NCI-H2227 treated with DMSO at 0.1 percent for 48 hours (cell line): ENCODE results near the gene CFAP251.

ENCODE experiments used
- DNase-seq: peaks from one replicate; lab custom pipeline; 2025; lab: John Stamatoyannopoulos, UW

Gene CFAP251

DNA sequence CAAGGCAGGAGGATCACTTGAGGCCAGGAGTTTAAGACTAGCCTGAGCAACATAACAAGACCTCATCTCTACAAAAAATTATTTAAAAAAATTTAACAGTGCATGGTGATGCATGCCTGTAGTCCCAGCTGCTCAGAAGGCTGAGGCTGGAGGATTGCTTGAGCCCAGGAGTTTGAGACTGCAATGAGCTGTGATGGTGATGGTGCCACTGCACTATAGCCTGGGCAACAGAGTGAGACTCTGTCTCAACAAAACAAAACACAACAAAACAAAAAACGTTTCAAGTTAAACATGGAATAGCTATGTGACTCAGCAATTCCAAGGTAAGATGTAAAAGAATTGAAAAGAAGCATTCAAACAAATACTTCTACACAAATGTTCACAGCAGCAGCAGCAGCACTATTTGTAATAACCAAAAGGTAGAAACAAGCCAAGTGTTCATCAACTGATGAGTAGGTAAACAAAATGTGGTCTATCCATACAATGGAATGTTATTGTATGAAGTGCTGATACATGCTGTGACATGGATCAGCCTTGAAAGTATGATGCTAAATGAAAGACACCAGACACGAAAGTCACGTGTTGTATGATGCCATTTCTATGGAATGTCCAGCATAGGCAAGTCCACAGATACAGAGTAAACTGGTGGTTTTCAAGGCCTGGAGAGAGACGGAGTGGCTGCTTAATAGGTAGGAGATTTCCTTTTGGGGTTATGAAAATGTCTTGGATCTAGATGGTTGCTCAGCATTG, 31.4 kb downstream of the CFAP251 start:
- DNase-seq: no peak

DNA sequence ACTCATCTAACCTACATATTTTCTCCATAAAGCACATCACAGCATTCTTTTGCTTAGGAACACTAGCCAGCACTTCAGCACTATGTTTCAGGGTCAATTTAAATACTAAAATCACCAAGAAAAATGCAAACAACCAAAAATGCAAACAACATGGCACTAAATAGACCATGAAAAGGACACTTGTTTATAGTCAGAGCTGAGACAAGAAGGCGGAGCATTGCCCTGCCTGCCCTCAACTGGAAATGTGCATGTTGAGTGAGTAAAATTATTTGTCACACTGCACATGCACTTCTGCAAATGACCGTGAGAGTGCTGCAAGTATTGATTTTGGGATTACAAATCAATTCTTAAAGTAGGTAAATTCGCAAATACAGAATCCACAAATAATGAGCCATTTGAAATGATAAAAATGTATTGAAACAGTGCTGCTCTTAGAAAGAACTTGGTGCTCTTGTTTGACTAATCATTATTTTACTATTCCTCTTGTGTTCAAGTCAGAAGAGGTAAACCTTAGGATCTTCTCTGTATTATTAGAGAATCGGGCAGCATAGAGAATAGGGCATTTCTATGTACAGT, 34.8 kb downstream of the CFAP251 start:
- DNase-seq: no peak

DNA sequence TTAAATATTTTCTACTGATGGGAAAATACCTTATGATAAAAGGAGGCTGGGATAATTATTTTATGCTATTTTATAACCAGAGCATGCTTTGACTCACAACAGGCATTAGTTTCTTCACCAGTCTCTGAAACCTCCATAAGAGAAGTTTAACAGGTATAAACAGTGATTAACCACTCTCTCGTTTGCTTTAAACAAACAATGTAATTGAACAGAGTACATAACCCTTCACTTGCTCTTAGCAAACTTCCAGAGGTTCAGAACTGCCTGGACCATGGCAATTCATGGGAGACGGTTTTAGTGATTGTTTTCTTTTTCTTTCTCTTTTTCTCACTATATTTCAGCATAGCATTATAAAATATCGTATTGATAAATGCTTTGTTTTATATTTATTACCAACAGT, 35.3 kb downstream of the CFAP251 start:
- no peak for DNase-seq

DNA sequence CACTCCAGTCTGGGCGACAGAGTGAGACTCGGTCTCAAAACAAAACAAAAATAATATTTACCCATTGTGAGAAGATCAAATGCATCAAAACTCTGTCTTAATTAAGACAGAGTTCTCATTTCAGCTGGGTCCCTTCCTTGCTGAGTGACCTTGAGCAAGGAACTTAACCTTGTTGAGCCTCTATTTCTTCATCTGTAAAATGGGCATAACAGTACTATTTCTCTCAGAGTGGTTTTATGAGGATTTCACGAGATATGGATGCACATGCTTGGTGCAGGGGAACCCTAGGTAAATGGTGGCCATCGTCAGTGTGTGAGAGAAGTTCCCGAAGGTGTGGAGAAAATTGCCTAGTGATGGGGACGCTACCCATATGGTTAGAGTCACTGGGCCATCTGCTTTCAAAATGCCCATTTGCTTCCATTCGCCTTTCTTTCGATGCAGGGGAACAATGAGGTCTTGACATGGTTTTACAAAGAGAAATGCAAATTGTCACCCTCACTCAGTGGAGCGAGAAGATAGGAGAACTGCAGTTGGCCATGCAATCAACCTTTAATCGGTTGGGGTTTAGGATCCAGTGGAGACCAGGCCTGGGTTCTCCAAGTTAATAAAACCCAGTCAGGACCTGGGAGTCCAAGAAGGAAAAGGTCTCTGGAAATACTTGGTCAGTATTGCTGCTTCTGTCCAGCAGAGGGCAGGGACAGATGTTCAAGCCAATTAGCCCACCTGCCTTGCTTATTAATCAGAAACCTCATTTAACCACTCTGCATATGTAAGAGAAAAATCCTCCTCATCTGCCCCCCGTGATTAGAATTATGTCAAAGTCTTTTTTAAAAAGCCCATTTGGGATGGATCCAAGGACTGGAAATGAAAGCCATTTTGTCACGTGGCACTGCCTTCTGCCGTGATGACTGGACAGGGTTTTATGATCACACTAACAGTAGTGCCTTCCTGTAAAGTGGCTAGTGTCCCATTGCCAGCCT, 37.2 kb downstream of the CFAP251 start:
- no peak for DNase-seq

DNA sequence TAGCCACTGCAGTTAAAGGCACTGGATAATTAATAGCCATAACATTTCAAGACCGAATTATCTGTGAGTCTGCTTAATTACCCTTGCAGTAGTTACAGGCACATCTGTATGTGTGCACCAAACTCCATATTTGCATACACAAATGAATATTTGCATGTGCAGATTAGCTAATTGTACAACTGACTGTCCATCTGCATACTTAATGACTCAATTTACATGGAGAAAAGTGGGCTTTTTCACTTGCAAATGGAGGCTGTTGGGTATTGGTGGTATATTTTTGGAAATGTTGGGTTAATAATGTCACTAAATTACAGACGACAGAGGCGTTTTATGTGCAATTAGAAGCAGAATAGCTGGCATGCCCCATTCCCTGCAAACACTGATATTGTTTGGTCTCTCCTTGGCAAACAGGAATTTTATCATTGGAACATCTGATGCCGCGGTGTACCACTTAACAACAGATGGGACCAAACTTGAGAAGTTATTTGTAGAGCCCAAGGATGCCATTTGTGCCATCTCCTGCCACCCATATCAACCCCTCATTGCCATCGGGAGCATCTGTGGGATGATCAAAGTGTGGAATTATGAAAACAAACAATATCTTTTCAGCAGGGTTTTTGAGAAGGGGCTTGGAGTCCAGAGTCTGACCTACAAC, 39.6 kb downstream of the CFAP251 start:
- DNase-seq: no peak

DNA sequence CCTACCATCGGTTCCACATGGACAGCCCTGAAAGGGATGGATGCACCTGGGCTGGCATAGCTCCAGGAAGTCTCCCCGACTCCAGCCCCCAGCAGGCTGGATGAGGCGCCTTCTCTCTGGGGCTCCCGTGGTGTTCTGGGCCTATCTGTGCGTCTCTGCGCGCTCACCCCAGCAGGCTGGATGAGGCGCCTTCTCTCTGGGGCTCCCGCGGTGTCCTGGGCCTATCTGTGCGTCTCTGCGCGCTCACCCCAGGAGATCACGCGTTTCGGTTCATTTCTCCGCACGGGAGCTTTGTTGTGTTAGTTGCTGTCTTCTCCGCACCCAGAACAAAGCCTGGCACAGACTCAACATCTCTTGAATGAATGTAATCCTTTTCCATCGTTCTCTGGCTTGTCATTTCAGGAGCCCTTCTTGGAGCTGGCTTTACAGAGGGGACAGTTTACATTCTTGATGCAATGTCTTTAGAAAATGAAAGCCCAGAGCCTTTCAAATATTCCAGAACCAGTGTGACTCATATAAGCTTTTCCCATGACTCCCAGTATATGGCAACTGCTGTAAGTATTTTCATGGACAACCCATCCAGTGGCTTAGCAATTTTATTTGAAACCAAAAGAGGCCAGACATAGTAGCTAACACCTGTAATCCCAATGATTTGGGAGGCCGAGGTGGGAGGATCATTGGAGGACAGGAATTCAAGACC, 40.3 kb downstream of the CFAP251 start:
- no peak for DNase-seq

DNA sequence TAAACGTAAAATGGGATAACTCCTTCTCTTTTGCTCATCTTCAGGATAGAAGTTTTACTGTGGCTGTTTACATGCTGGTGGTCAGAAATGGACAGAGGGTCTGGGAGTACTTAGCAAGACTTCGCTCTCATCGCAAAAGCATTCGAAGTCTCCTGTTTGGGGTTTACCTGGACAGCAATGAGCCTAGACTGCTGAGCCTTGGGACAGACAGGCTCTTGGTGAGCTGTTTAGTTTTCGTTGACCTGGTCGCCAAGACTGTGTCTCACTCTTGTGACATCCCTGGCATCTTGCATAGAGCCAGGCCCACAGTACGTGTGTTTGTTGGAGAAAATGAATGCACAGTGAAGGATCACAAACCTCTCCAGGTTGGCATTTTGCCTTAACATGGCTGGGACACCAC, 42.1 kb downstream of the CFAP251 start:
- DNase-seq: no peak

DNA sequence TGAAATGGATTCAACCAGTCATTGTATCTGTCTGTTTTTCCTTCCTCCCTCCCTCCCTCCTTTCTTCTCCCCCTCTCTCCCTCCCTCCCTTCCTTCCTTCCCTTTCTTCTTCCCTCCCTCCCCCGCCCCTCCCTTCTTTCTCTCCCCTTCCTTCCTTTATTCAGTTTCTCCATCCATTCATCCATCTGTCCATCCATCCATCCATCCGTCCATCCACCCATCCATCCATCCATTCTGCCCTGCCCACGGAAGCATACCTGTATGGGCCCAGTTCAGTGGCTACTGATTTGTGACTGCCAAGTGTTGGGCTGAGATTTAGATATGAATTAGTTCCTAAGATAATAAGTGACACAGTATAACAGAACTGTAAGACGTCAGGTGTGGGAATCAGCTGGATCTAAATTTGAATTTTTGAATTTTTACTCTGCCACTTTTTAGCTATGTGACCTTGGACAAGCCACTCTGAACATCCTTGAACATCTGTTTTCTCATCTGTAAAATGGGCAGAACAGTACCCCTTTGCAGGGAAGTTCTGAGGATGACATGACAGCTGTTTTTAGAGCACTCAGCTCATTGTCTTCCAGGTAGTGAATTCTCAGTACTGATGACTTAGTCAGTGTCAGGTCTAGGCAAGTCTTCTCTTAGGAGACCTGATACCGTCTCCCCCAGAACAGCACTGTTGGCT, 42.9 kb downstream of the CFAP251 start:
- no peak for DNase-seq

DNA sequence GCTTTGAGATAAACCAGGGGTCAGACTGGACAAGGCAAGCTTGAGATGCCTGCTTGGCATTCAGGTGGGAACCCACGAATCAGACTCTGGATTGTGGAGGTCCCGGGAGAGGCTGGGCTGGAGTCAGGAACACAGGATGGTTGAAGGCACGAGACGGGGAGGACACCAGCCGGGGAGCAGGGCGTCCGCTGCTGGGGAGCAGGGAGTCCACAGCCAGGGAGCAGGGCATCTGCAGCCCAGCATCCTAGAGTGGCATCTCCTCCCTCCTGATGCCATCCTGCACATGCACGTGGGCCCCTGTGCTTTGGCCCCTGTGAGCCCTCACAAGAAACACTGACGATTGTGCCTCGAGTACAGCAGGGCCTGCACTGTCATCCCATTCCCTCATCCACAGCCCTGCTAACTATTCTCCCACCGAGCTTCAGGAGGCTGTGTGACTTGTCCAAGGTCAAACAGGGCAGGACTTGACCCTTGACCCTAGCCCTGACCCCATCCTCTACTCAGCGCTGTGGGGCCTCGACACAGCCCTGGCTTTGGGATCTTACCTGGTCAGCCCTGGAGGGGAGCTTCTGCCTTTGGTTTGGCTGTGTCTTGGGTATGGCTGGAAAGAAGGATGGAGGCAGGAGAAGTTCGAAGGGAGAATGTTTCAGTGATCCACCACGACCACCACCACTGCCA, 45.1 kb downstream of the CFAP251 start:
- DNase-seq: no peak

DNA sequence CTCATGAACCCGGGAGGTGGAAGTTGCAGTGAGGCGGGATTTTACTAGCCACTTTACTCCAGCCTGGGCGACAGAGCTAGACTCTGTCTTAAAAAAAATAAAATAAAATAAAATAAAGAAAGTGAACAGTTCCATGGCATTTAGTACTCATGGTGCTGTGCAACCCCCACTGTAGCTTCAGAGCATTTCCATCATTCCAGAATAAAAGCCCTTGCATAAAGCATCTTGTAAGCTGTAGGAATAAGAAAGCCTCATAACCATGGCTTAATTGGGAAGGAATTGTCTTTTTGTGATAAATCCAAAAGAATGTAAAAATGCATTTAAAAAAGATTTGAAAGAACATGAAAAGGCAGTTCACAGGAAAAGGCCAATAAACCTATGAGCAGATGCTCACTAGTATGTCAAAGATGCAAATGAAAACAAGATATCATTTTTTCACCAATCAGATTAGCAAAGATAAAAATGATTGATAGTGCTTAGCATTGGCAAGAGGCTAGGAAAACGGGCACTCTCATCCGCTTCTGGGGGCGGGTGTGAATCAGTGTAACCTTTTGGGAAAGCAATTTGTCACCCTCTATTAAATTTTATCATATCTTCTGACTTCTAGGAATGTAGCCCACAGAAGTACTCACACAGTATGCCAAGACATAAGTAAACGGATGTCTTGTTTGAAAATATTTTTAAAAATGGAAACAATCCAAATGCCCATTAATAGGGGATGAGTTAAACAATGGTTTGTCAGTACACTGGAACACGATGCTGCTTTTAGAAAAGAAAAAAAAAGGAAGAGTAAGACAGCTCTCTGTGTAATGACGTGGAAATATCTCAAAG, 46.6 kb downstream of the CFAP251 start:
- DNase-seq: no peak

DNA sequence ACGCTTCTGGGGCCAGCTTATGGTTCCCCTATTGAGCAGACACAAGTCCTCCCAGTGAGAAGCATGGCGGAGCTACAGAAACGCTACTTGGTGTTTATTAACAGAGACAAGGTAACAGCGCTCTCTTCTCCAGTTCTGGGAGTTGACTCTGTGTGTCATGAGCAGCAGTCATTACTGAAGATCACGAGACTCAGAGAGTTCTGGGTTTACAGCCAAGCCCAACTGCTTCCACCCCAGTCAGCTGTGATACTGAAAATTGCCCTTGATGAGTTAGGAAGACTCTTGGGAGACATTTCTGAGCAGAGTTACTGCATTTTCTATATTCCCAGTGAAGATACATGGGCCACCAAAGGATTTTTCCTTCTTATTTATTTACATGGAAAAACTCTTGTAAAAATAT, 48.6 kb downstream of the CFAP251 start:
- DNase-seq: no peak

DNA sequence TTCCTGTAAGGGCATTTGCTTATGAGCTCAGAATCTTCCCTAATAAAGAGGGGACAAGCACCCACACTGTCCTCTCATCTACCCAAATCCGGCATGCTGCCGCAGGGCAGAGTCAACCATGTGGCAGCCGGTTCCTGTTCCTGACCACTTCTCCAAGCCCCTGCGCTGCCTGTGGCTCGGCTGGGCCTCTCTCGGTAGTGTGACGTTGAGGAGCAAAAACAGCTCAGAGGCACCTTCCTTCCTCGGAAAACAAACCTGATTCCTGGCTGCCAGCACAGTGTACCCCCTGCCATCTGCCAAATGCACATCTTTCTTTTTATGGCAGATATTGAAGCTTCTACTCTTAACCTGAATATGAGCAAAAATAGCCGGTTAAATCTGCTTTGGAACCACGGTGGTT, 50.5 kb downstream of the CFAP251 start:
- no peak for DNase-seq

DNA sequence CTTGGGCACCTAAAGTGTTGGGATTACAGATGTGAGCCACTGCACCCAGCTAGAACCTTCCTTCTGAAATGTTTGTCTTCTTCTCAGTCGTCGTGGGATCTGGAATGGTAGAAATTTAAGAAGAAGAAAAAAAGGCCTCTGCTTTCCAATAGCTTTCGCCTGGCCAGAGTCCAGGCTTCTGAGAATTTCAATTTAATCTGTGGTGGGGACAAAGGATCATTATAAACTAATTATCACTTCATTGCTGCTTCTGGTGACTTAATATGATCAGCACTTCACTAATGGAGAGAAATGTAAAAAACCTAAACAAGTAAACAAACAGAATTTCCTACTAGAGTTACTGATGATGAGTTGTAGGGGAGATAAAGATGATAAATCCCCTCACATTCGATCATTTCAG, 51.3 kb downstream of the CFAP251 start:
- DNase-seq: no peak

DNA sequence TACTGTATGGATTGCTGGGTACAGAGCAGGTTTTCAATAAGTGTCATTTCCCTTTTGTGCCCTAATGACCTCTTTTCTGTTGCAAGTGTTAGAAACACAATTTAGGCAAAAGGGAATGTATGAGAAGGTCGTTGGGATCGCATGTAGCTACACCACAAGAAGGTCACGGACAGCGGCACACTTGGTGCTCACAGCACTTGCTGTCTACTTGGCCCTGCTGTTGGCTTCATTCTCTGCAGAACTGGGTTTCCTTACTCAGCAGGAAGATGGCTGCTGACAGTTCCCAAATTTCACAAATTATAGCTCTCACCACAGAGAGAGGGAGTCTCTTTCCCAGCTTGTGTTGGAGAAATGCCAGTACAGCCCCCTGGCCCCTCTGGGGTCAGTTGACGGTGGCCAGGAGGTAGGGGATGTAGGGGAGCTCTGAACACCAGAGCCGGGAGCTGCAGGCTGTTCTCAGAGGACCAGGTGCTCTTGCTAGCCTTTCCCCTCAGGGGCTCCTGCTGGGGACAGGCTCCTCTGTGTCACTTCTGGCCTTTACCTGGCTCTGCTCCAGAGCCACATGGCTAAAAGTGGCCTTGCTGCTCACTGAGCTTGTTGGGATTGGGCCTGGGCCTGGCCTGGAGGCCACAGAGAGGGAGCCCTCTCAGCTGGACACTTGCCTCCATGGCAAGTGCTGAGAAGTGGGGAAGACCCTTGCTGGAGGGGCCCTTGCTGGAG, 52.3 kb downstream of the CFAP251 start:
- peak; percentile 18 for DNase-seq

DNA sequence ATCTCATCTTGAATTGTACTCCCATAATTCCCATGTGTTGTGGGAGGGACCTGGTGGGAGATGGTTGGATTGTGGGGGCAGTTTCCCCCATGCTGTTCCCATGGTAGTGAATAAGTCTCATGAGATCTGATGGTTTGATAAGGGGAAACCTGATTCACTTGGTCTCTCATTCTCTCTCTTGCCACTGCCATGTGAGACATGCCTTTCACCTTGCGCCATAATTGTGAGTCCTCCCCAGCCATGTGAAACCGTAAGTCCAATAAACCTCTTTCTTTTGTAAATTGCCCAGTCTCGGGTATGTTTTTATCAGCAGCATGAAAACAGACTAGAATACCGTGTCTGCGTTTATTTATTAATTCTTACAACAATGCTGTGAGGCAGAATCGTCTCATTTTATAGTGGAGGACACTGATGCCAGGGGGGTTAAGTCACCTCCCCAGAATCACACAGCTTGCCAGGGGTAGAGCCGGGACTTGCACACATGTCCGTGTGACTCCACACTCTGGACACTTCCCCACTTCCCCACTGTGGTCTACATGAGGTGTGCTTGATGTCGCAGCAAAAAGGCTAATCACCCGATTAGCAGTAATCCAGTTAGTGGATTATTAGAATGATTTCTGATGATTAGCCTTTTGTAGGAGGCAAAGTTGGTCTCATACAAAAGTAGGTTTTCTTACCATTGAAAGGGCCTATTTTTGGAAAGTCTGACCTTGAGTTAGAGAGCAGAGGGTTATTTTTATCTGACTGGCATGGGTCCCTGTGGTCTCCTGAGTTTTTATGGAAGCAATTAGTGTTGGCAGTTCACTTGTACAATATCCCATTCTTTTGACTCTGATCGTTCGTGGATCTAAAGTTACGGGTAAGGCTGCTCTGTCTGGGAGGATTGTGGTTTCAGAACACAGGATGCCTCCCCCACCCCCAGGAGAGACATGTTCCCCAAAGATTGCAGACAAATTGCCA, 55.9 kb downstream of the CFAP251 start:
- DNase-seq: no peak

DNA sequence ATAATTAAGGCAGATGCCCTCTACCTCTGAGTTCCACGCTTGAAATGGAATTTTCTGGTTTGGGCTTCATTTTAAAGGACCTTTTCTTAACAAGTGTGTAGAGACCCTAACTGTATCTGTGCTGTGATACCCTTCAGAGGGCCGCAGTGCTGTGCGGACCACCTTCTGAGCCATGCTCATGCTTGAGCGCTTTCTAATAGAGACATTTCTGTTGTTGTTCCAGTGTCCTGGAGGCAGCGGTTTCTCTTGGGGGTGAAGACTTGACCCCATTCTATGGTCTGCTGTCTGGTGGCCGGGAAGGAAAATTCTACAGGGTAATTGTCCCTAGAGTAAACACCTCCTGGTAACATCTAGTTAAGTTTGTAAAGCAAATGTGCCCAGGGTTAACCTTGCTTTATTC, 56.6 kb downstream of the CFAP251 start:
- DNase-seq: no peak

DNA sequence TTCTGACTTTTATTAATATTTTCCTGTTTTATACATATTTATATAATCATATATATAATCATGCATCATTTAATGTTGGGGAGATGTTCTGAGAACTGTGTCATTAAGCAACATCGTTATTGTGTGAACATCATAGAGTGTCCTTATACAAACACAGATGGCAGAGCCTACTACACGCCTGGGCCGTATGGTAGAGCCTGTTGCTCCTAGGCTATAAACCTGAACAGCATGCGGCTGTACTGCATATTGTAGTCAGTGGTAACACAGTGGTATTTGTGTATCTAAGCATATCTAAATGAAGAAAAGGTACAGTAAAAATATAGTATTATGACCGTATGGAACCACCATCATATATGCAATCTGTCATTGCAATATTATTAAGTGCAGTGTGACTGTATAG, 58.6 kb downstream of the CFAP251 start:
- DNase-seq: no peak
